NOMO-1 treated with dmso at 0.1 percent for 144 hours (cell line): ENCODE measurements around the gene MIER3.
A peak's percentile ranks its signal among the peaks of the same experiment; 100 is the strongest.

ENCODE experiments used
- DNase-seq: peaks from one replicate; lab custom pipeline; 2025; ENCODE audit not compliant: unreplicated experiment; lab: John Stamatoyannopoulos, UW

MIER3 gene

GRCh38 chr5:56962286-56962685 lies 10.4 kb upstream of the MIER3 start:
- DNase-seq = no peak

DNA sequence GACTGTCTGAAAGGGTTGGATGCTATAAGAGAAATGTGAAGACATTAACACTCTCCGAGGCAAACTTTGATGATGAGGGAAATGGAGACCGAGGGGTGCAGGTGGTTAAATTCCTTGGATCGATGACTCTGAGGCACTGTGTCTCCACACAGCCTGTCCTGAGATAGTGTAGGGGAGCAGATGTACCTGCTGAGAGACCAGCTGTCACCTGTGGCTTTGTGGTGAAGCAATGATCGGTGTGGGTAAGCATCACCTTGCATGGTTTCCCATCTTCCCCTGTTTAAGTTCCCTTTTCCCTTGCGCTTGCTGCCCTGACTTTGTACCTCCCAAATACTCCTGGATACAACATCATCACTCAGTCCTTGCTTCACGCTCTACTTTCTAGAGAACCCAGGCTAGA lies 9.8 kb upstream of the MIER3 start:
- DNase-seq = no peak

- DNase-seq = no peak
Observed at GRCh38 chr5:56959326-56959725, 7.4 kb upstream of the MIER3 start.

DNA sequence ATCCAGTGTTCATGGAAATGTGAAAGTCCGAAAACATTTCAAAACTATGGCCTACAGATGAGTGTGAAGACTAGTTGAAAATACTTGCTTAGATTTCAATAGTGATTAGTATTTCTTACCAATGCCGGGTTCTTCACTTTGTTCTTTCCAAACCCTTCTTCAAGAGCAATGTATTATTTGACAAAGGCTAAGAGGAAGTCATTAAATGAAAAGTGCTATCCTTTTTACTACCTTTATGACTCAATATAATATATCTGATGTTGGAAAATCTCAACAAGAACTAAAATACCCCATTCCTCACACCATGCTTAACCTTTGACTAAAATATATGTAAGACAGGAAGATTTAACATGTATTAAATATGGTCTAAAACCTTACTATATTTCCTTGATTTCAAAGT lies 6.7 kb upstream of the MIER3 start:
- DNase-seq = no peak

DNA sequence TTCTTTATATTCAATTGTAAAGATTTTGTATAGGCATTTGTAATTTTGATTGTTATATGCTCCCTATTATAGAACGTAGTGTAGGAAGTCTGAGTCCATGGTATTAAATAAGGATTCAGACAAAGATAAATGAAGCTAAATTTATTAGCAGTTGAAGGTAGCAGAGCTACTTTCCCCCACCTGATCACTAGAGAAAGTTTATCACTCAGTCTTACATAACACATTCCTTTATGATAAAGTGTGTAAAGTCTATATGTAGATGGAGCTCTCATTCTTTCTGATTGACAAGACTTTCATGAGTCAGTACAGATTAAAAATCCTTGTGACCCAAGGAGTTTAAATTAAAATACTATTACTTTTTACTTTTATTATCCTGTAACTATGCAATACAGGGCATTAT lies 2.3 kb upstream of the MIER3 start:
- DNase-seq = no peak

DNA sequence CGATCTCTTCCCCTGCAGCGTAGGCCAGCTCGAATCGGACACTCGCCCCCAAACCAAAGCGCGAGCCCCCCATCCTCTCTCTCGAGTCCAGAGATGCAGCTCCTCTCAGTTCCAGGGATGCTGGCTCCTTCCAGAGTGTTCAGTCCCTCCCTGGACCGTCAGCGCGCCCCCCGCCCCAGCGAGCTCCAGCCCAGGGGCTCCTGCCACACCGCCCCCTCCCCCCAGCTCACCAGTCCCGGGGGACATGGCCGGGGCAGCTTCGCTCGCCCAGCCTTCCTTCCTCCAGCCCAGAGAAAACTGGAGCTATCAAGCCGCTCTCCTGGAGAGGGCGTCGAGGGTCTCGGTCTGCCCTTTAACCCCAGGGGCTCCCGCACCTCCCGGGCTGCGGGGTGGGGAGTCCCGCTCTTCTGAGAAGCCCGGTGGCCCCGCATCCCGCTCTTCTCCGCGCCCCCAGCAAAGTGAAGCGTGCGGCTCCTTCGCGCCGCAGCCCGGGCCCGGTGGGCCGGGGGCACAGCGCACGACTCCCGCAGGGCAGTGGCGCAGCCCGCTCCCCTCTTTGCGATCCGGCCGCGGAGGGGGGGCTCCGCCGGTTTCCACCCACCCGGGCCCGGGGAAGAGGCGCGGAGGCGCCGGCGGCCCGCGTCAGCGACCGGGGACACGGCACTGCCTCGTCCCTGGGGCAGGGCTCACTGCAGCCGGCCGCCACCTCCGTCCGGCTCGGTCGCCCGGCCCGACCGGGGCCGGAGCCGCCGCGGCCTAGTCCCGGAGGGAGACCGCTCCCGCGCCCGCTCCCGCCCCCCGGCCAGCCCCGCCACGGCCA lies 587 bp downstream of the MIER3 start:
- no peak for DNase-seq

DNA sequence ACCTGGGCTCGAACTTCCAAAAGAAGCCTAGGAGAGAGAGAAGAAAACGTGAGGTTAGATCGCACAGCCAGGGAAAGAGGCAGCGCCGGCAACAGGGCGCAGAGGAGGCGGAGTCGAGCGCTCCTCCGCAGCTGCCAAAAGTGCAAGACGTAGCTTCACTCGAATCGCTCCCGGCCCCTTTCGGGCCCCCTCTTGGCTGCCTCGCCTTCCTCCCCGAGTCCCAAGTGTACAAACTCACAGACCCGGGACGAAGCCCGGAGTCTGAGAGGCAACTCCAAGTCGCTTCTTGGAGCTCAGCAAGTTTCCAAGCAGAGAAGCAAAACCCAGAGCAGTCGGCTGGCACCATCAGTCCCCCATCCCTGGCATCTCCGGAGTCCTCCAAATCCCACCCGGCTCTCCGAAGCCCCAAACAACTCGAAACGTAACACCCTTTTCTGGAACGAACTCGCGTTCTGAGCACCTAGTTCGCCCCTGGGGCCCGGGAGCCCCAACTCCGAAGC lies 1.2 kb downstream of the MIER3 start:
- peak; percentile 29 for DNase-seq

DNA sequence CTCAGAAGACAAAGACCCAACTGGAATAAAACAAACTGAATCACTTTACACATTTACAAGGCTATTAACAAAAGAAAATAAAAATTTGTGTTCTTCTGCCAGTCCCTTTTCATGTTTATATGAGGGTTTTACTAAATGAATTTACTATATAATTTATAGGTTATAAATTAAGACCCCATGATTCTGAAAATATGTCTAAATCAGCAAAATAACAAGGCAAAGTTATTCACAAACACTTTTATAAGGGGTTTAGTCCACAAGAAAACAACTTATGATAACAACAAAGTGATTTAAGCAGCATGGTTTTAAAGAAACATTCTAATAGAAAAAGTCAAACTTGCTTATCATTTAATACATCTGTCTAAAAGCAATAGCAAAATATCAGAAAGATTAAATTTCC lies 4.9 kb downstream of the MIER3 start:
- DNase-seq = no peak

DNA sequence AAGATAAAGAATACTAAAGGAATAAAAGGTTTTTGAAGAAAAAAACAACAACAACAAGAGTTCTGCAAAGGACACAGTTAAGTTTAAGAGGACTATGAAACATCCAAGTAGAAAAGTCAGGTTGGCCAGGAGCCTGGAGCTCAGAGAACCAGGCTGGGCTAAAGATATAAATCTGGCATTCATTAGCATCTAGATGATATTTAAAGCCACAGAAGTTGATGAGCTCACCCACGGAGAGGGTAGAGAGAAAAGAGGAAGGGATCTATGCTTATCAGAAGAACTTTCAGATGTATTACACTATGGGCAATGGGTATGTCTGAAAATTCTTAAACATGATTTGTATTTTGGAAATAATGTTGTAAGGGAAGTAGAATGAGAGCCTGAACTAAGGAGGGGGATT lies 9.9 kb downstream of the MIER3 start:
- DNase-seq = no peak

- no peak for DNase-seq
Observed at GRCh38 chr5:56938858-56939257, 13.1 kb downstream of the MIER3 start.

DNA sequence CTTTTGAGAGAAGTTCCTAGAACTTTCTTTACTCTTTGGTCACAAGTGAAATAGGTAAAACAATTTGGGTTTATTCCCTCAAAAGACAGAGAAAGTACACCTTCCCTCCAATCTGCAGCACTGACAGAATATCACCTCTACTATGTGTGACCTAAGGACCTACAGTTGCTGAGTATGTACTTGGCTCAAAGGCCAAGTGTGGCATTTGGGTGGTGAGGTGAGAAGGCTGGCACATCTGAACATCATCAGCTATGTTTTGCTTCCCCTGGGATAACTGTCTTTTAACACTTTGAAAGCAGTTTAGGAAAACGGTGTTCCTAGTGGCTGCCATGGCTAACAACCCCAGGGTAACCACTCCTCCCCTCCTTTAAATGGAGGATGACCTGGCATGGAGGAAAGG lies 17.6 kb downstream of the MIER3 start:
- DNase-seq = no peak

- DNase-seq = no peak
Observed at GRCh38 chr5:56922922-56923321, 29.0 kb downstream of the MIER3 start.

GRCh38 chr5:56919942-56920662 lies 31.8 kb downstream of the MIER3 start:
- no peak for DNase-seq

DNA sequence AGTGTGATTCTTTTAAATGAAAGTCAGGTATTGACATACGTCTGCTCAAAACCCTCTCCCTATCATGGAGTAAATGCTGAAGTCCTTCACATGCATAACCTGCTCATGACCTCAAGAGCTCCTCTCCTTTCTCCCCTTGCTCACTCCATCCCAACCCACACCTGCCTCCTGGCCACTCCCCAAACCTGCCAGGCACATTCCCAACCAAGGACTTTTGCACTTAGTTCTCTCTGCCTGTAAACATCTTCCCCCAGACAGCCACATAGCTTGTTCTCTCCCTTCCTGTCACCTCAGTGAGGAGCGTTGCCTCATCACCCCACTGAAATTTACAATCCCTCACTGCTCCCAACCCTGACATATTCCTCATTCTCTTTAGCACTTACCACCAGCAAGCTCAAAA lies 33.9 kb downstream of the MIER3 start:
- no peak for DNase-seq

GRCh38 chr5:56917534-56917933 lies 34.4 kb downstream of the MIER3 start:
- no peak for DNase-seq

- DNase-seq = no peak
Observed at GRCh38 chr5:56914678-56915077, 37.2 kb downstream of the MIER3 start.

GRCh38 chr5:56913766-56914165 lies 38.2 kb downstream of the MIER3 start:
- no peak for DNase-seq

GRCh38 chr5:56910210-56910965 lies 41.5 kb downstream of the MIER3 start:
- no peak for DNase-seq

GRCh38 chr5:56909294-56910209 lies 42.4 kb downstream of the MIER3 start, which contains the start of gene SETD9:
Gene SETD9, plus strand, starts transcription at chr5:56909596. Its CDS starts 50 bp downstream, at chr5:56909646.
- DNase-seq = peak; percentile 95

DNA sequence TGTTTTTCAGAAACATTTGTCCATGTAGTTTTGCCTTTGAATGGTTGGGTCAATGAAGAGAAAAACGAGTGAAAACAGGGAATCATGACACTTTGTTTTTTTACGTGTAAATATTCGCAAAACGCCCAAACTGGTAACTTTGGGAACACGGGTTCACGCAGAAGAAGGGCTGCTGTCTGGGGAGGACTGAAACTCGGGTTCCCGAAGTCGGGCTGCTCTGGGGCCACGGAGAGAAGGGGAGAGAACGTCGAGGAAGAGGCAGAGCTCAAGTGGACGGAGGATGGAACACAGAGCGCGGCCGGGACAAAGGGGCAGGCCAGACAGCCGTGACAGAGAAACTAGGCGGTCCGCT lies 43.0 kb downstream of the MIER3 start:
- peak; percentile 66 for DNase-seq
